ENCODE data around the gene LSM7.
"Not testable (repeated sequence)": the region's sequence is repeated elsewhere in the genome, so short reads cannot be mapped to it uniquely, and the experiment has no call there.

LSM7 gene

GRCh38 chr19:2302319-2303210 lies 25.8 kb downstream of the LSM7 start:
- DNase-seq (ENCODE audit: low spot score), result no peak

DNA sequence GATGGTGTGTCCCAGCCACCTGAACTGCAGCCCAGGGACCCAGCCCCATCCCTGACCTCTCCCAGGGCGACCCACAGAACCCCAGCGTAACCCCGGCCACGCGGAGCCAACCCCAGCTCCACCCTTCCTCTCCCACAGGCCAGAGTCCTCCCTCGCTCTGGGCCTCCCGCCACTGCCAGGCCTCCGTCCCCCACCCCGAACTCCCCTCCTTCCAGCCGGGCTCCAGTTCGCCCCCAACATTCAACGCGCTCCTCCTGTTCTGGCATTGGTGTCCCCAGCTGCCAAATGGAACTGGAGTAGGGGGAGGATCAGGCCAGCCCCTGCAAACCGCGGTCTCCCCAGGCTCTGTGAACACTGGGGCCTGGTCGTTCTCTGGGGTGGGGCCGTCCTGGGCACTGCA lies 27.9 kb downstream of the LSM7 start:
- DNase-seq (ENCODE audit: low spot score), result no peak

DNA sequence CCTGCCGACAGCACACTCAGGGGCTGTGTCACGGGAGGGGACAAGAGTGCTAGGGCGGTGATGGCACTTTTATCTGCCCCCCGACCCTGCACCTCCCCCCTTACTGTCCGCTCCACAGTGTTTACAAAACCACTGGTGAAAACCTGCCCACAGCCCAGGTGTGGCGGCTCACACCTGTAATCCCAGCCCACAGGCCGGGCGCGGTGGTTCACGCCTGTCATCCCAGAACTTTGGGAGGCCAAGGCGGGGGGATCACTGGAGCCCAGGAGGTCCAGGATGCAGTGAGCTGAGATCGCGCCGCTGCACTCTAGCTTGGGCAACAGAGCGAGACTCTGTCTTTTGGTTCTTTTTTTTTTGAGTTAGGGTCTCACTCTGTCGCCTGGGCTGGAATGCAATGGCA lies 32.2 kb downstream of the LSM7 start:
- no peak for DNase-seq (ENCODE audit: low spot score)

DNA sequence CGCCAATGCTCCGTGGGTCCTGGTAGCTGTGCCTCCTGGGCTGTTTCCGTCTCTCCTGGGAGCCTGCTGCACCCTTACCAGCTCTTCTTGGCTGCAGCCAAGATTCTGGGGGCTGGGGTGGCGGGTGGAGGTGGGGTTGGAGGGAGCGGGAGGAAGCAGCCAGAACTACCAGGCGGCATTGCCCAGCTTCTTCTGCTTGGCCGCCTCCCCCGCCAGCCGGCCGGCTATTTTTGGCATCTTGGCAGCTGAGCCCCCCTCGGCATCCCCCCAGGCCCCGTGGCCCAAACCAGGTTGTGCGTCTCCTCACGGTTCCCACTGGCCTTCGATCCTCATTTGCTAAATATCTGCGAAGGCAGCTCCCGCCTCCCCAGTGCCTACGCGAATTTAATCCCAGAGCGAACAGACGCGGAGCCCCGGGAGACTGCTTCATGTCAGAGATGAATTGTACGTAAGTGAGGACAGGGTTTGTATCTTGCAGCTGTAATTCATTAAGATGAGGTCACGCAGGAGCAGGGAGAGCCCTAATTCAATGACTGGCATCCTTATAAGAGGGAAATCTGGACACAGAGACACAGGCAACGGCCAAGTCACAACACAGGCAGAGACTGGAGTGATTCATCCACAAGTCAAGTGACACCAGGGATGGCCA lies 33.6 kb downstream of the LSM7 start:
- no peak for DNase-seq (ENCODE audit: low spot score)

DNA sequence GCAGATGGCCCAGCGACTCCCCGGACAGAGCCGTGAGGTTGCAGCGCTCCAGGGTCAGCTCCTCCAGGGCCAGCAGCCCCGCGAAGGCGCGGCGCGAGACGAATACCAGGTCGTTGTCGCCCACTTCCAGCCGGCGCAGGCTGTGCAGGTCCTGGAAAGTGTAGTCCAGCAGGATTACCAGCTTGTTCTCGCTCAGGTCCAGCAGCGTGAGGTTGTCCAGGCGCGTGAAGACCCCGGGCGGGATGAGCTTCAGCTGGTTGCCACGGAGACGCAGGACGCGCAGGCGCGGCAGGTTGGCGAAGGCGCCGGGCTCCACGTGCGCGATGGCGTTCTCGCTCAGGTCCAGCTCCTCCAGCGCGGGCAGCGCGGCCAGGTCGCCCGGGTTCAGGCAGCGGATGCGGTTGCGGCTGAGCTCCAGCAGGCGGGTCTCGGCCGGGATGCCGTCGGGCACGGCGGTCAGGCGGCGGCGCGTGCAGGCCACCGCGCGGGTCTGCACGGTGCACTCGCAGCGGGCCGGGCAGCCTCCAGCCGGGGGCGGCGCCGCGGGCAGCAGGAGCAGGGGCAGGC lies 37.1 kb downstream of the LSM7 start:
- DNase-seq (ENCODE audit: low spot score), result no peak

- no peak for DNase-seq (ENCODE audit: low spot score)
Measured at GRCh38 chr19:2290441-2291184, 37.8 kb downstream of the LSM7 start.

DNA sequence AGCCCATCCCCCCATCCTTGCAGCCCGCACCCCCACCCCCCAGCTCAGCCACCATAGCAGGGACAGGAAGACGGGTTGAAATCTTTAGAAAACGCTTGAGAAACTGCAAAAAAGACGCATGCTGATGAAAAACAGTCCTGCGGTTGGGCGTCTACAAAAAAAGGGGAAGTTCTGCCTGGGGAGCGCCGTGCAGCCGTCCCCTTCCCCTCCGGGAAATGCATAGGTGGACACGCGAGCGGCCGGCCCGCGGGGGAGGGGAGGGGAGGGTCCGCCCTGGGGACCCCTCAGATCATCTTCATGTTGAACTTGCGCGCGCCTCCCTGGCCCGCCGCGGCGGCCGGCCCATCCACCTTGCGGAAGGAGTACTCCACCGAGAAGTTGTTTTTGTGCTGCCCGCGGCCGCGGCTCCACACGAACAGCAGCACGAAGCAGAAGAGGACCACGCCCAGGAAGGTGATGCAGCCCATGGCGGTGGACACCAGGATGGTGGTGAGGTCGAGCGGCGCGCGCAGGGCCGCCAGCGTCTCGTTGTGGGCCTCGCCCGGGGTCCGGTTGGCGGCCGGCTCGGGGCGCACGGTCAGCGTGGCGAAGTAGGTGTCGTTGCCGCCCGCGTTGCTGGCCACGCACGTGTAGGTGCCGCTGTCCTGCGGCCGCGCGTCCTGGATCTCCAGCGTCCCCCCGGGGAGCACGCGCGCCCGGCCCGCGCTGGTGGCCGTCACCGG lies 38.5 kb downstream of the LSM7 start:
- no peak for DNase-seq (ENCODE audit: low spot score)

- no peak for DNase-seq (ENCODE audit: low spot score)
Measured at GRCh38 chr19:2288818-2289713, 39.3 kb downstream of the LSM7 start.

DNA sequence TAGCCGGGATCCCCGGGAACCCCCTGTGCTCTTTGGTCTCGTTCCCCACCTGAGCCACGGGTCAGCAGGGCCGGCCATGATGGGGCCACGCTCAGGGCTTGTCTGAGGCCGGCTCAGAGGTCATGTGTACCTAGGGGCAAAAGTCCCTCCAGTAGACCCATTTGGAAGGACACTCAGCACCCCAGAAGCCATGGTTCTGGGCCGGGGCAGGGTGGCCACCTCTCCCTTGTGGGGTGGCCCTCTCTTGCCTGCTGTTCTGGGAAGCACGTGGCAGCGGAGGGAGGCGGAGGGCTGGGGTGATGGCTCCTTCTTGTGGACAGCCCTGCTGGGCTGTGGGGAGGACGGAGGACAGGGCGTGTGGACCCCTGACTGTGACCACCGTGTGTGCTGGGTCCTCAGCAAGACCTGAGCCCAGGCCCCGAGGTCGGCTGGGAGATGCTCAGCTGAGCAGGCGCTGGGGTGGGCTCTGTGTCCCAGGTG lies 40.0 kb downstream of the LSM7 start:
- DNase-seq (ENCODE audit: low spot score), result no peak

DNA sequence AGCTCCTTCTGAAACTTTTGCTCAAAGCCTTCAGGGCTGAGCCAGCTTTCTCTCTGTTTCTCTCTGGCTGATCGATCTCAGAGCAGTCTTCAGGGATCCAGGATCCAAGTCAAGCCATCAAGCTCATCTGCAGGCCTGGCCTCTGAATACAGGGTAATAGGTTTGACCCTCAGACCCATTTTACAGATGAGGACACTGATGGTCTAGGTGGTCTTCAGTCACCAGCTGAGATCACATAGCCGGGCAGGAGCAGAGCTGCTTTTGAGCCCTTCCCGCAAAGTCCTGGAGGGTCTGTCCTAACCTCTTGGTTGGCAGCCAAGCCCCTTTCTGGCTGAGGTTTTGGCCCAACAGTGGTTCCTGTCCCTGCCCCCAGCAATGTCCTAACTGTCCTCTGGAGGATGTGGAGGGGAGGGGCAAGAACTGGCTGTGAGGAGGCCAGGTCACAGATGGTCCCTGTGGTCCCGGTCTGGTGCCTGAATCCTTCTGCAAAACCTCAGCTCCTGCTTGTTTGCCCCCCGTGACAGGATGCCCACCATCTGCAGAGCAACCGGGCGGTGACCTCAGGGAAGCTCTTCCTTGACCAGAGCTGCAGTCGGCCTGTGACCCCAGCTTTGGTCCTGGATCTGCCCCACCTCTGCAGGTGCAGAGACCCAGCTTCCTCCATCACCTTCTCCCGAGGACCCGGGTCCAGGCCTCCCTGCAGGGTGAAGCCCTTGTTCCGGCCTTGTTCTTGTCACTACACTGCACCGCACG lies 40.6 kb downstream of the LSM7 start:
- no peak for DNase-seq (ENCODE audit: low spot score)

DNA sequence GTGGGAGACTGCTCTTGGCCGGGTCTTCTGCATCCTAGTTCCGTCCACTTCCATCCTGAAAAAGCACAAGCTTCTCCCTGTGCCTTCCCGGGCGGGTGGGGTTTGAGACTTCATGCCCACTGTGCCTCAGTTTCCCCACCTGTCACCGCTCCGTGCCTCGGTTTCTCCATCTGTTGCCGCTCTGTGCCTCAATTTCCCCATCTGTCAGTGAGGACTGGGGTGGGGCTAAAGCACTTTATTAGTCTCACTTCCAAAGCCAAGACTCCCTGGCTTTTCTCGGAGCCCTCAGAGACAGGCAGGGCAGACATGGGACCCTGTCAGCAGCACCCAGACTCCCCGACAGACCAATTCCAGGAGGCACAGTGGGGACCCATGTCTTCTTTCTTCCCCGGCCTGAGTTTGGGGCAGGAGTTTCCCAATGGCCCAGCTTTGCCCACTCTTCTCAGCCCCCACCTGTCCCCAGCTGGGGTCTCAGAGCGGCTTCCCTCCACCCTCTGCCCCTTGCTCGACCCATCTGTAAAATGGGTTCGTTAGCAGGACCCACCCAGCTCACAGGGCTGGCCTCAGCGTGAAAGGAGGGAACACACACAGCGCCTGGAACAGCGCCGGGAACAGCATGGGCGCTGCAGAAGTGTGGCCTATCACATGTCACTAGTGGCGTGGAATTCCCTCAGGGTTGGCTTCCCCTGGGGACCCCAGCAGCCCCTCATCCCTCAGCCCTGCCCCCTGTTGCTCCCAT lies 41.8 kb downstream of the LSM7 start:
- no peak for DNase-seq (ENCODE audit: low spot score)

DNA sequence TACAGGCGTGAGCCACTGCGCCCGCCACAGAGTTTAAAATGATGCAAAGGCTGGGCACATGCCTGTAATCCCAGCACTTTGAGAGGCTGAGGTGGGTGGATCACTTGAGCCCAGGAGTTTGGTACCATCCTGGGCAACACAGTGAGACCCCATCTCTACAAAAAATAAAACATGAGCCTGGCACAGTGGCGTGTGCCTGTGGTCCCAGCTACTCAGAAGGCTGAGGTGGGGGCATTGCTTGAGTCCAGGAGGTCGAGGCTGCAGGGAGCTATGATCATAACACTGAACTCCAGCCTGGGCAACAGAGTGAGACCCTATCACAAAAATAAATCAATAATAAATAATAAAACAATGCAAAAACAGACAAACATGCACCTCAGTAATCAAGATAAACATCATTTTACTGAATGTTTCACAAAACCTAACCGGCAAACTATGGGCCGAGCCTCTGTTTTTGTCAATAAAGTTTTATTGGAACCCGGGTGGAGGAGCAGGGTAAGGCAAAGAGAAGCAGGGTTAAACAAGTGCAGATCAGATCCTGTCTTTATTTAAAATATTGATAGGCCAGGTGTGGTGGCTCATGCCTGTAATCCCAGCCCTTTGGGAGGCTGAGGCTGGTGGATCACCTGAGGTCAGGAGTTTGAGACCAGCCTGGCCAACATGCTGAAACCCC lies 44.4 kb downstream of the LSM7 start:
- DNase-seq (ENCODE audit: low spot score), result no peak

GRCh38 chr19:2282862-2283237 lies 45.5 kb downstream of the LSM7 start:
- no peak for DNase-seq (ENCODE audit: low spot score)

GRCh38 chr19:2282062-2282861 lies 46.1 kb downstream of the LSM7 start, which contains the start of gene PEAK3:
Gene PEAK3 (minus strand): TSS chr19:2282175. CDS start chr19:2280931, 1,244 bp downstream.
- no peak for DNase-seq (ENCODE audit: low spot score)

- DNase-seq (ENCODE audit: low spot score), result not testable (repeated sequence)
Measured at GRCh38 chr19:2281265-2282061, 46.9 kb downstream of the LSM7 start.

GRCh38 chr19:2280633-2281264 lies 47.6 kb downstream of the LSM7 start:
- DNase-seq (ENCODE audit: low spot score), result no peak
